IPS-NIHi11 (cell line): ENCODE data around the gene RXRA.

Source experiments
- DNase-seq: peaks from one replicate; pipeline ENCODE4 v3.0.0; 2012; ENCODE audit warnings: mixed read lengths, low spot score

Gene RXRA

DNA sequence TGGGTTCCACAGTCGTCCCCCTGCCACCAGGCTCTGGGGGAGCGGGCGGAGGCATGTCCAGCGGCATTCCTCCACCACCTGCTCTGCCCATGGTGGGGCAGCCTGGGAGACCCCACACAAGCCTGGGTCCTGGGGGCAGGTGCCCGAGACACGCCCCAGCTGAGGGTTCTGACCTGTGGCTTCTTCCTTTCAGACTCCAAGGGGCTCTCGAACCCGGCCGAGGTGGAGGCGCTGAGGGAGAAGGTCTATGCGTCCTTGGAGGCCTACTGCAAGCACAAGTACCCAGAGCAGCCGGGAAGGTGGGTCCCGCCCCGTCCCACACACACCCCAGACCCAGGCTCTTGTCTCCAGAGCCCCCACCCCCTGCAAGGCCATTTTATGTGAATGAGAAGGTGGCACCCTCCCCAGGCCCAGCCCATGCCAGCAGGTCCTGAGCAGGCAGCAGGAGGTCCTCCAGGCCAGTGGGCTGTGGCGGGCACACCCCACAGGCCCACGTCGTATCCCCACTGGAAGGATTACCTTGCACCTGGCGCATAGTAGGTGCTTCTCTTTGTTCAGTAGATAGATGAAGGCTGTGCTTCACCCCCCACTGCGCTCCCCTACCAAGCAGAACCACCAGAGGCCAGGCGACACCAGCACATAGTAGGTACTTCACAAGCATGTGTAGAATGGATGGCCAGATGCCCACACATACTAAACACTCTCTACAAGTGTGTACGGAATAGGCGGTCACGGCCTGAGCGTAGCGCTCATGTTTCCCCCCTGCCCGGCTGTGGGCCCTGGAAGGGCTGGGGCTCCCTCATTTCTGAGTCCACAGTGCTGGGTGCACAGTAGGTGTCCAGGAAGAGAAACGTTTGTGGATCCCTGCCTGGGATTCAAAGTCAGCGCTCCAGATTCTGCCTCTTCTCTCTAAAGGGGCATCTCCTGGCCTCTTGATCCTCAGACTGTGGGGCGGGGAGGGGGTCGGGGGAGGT is 107.9 kb downstream of the RXRA start:
- no peak for DNase-seq

DNA sequence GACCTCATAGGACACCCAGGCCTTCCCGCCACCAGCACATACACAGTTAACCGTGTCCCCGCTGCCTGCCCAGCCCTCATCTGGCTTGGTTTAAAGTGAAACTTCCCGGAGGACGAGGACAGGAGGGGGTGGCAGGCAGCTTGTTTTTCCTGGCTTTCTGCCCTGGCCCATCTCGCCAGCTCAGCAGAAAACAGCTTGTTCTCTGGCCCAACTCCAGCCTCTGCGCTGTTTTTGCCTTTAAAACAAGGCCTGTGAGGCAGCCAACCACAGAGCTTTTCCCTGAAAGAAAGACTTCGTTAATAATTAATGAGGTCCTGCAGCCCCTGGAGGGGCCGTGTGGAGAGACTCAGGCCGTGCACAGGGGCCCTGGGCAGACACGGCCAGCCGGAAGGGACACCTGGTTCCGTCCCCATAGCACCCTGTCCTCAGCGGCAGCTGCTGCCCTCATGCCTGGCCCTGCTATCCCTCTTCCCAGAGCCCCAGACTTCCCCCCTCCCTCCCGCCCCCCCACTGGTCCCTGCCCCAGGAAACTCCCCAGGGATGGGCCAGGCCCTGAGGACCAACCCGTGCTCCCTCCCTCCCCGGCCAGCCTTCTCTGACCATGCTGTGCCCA is 108.7 kb downstream of the RXRA start:
- peak; percentile 57 for DNase-seq

DNA sequence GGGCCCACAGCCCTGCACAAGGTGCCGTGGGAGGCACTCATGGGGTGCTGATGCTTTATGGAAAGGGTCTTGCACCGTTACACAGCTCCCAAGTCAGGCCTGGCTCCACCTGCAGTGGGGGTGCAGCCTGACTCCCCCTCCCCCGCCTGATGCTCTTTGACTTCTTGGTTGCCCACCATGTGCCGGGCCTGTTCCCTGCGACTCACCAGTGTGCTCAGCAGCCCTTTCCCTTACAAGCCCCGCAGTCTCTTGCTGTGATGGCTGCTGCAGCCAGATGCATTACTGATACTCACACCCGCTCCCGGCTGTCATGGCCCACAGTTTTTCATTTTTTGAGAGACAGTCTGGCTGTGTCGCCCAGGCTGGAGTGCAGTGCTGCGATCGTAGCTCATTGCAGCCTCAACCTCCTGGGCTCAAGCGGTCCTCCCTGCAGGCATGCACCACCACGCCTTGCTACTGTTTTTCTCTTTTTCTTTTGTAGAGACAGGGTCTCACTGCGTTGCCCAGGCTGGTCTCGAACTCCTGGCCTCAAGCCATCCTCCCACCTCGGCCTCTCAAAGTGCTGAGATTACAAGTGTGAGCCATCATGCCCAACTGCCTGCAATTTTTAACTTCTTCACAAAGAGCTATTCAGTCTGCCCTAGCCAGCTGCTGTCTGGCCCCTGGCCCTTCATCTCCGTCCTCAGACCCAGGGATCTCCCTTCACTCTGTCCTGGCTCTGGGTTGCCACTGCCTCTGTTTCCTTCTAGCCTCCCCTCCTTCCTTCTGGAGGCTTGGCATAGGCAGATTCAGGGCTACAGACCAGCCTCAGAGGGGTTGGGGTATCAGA is 109.5 kb downstream of the RXRA start:
- DNase-seq, result no peak

- DNase-seq, result no peak
These were observed 110.1 kb downstream of the RXRA start for GRCh38 chr9:134436379-134436762.

- no peak for DNase-seq
These were observed 110.7 kb downstream of the RXRA start for GRCh38 chr9:134436911-134437310.

- DNase-seq, result peak; percentile 66
These were observed 111.3 kb downstream of the RXRA start for GRCh38 chr9:134437403-134438194.

DNA sequence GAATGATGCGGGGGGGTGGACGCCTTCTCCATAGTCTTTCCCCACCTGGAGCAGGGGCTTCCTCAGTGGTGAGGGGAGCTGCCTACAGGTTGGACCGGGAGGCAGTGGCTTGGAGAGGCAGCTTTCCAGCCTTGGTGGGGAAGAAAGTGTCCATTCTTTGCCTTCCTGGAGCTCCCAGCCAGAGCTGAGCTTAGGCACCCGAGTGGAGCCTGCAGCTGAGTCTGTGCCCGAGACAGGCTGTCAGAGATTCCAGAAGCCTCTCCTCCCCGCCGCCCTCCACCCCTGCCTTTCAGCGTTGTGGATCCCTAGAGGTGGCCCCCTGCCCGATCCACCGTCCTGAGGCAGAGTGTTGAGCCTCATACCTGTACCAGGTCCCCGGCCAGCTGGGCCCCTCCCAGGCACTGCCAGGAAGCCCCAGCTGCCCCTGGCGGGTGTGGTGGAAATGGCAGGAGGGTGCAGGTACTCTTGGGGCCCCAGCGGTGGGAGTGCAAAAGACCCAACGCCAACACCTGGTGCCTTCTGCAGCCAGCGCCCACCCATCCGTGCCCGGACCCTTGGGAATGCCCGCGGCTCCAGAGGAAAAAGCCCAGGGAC is 112.0 kb downstream of the RXRA start:
- DNase-seq, result no peak

DNA sequence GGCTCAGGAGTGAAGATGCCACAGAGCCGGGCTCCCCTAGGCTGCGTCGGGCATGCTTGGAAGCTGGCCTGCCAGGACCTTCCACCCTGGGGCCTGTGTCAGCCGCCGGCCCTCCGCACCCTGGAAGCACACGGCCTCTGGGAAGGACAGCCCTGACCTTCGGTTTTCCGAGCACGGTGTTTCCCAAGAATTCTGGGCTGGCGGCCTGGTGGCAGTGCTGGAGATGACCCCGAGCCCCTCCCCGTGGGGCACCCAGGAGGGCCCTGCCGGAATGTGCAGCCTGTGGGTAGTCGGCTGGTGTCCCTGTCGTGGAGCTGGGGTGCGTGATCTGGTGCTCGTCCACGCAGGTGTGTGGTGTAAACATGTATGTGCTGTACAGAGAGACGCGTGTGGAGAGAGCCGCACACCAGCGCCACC is 113.1 kb downstream of the RXRA start:
- DNase-seq, result no peak

GRCh38 chr9:134440636-134441226 is 114.5 kb downstream of the RXRA start:
- DNase-seq, result no peak

- no peak for DNase-seq
These were observed 115.2 kb downstream of the RXRA start for GRCh38 chr9:134441227-134442084.

DNA sequence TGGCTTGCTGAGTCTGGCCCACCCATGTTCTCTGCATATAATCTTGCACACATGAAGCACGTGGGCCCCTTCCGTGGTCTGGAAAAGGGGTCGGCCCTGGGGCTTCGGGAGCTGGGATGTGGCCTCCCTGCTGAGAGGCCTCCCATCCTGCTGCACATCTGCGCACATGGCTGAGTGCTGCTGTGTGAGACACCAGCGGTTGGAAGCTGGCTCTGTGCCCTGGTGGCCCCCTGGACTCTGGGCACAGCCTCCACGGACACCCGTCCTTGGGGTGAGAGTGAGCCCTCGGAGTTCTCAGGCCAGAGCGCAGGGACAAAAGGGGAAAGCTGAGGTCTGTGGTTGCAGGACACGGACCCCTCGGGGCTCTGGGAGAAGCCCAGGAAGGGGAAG is 115.8 kb downstream of the RXRA start:
- no peak for DNase-seq

DNA sequence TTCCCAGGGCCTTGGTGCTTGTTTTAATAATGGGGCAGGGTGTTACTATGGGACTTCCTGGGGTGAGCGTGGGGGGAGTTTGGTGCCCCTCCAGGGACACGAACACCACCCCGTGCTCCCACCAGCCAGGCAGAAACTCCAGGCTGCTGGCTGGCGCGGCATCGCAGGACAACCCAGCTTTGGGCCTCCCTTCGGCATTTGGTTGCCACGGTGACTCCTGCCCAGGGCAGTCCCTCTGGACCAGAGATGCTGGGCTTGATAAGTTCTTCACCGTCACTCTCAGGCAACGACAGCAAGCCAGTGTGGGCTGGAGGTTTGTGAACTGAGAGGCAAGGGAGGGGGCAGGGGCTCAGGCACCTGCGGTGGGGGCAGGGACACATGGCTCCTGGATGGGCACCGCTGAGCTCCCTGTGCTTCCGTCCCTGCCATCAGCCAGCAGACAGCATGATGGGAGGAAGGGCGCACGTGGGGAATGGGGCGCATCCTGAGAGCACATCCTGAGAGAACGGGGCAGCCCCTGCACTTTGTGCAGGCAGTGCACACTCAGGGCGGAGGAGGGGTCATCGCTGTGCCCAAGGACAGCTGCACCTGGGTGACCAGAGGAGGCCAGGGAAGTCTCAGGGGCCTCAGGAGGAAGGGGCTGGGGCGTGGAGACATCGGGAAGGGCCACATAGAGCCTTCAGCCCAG is 116.4 kb downstream of the RXRA start:
- no peak for DNase-seq

DNA sequence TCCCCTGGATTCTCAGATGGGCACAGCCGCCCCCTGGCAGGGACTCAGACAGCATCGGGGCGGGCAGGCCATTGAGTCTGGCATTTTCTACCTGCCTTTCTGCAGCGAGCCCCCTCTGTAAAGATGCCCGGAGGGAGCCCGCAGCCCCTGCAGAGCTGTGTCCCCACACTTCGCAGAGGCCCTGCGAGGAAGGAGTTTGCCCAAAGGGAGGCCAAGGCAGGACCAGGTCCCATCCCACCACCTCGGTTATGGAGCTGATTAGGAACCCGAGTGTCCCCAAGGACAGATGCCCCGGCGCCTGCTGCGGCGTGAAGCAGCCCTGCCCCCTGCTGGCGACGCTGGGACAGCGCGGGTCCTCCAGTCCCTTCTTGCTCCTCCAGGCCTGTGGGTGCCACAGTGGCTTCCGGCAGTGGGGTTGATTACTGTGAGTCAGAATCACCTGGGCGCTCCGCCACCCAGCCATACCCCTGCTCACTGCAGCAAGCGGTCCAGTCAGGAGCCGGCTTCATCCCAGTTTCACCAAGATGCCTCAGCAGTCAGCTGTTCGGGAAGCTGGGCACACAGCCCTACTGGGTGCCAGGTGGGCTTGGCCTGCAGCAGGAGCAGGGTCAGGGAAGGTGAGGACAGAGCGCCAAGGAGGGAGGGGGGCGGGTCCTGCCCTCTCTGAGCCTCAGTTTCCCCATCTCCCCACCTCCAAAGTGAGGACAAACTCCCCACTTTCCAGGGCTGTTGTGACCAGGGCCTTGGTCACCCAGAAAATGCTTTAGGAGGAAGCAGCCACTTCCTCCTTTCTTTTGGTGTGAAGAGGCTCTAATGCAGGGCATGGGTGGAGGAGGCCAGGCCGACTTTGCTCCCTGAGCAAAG is 117.2 kb downstream of the RXRA start:
- DNase-seq, result peak; percentile 94

GRCh38 chr9:134444038-134444315 is 117.7 kb downstream of the RXRA start:
- DNase-seq, result no peak

- DNase-seq, result no peak
These were observed 118.7 kb downstream of the RXRA start for GRCh38 chr9:134445000-134445399.

DNA sequence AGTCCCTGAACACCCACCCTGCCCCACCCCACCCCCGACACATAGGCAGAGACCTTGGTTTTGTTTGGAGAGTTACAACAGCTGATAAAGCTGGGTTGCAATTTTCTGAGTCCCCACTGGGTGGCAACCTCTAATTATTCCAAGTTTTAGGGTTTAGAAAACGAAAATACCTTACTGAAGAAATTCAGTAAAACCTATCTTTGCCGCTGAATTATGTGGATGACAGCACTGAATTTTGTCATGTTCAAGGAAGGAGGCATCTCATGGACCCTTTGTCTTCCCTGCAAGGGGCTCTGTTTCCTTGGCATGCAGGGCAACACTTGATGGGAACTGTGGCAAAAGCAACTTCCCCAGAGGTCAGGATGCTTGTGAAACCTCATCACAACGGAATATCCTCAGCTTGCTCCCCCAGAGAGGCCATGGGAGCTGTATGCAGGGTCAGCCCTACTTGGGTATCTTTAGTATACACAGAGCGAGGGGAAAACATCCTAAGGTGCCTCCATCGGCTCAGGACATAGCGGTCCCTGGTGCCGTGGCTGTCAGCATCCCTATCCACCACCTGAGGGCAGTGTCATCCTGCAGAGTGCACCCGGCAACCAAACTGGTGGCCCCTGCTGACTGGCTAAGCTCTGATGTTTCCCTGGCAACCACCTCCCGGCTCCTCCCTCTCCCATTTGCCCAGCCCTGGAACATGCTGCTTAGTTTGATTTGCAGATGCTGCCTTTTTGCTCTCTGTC is 123.1 kb downstream of the RXRA start:
- DNase-seq, result peak; percentile 99

- DNase-seq, result no peak
These were observed 125.6 kb downstream of the RXRA start for GRCh38 chr9:134451700-134452458.
